BJ (cell line): ENCODE results near the gene AMFR. TPM values are rescaled to one million over a fixed set of nuclear protein-coding genes. Genes with fewer than 3 reads are reported as not detected.

ENCODE experiments used
- CTCF ChIA-PET: fragments of 350-600 bp; formaldehyde crosslinking; extraction: SDS; loops from one replicate; lab custom pipeline; 2021; ENCODE audit warnings: antibody characterized with exemption, inconsistent platforms; lab: Yijun Ruan, JAX
- POLR2A ChIA-PET: fragments of 300-600 bp; sonication (Branson Sonifier 250); formaldehyde crosslinking; extraction: SDS; loops from one replicate; lab custom pipeline; 2021; ENCODE audit warnings: antibody characterized with exemption; lab: Charles Lee
- DNase-seq: peaks from one replicate; pipeline ENCODE4 v3.0.0-alpha.2; 2011; ENCODE audit warnings: low read depth
- H3K27me3 ChIP-seq: 2 replicates; pipeline ENCODE4 v1.6.0; 2011; ENCODE audit warnings: low read length; ENCODE audit not compliant: control insufficient read depth, insufficient read depth
- H3K36me3 ChIP-seq: 2 replicates; pipeline ENCODE4 v1.5.1; 2011; ENCODE audit warnings: low read length; ENCODE audit not compliant: control insufficient read depth, insufficient read depth
- H3K4me3 ChIP-seq: 2 replicates; pipeline ENCODE4 v1.5.1; 2011; ENCODE audit warnings: low read depth, mild to moderate bottlenecking, control low read depth, low read length
- polyA plus RNA-seq: library from polyadenylated mRNA; depleted of rRNA; stranded (reverse); fragments of >200 nt; gene quantifications from 2 replicates; pipeline ENCODE4 v1.2.3, GENCODE V29; 2011
- TF ChIP-seq, protein P1 (sequence below): IDR thresholded peaks from 2 replicates; pipeline ENCODE4 v1.5.1; 2011; ENCODE audit warnings: low read depth, mild to moderate bottlenecking, control low read depth, inconsistent platforms, low read length, moderate library complexity; ENCODE audit not compliant: insufficient read depth

Gene AMFR
- polyA plus RNA-seq, 1 experiment, result 130 TPM

- TF ChIP-seq, protein P1, sequence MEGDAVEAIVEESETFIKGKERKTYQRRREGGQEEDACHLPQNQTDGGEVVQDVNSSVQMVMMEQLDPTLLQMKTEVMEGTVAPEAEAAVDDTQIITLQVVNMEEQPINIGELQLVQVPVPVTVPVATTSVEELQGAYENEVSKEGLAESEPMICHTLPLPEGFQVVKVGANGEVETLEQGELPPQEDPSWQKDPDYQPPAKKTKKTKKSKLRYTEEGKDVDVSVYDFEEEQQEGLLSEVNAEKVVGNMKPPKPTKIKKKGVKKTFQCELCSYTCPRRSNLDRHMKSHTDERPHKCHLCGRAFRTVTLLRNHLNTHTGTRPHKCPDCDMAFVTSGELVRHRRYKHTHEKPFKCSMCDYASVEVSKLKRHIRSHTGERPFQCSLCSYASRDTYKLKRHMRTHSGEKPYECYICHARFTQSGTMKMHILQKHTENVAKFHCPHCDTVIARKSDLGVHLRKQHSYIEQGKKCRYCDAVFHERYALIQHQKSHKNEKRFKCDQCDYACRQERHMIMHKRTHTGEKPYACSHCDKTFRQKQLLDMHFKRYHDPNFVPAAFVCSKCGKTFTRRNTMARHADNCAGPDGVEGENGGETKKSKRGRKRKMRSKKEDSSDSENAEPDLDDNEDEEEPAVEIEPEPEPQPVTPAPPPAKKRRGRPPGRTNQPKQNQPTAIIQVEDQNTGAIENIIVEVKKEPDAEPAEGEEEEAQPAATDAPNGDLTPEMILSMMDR, result no peak
- H3K36me3 ChIP-seq, result peaks cover 10% of the 10 kb centered on the region
- DNase-seq, result no peak
- ChIA-PET POLR2A (no interaction called here), CTCF (interaction anchor here (1.4 kb wide), 1 partner anchor 9 kb away, joined by 6 read pairs; no protein-coding TSS in a partner anchor)
- no peaks in the 10 kb centered on the region for H3K27me3 ChIP-seq
- no peak overlapping the region for H3K4me3 ChIP-seq
These were observed 16.1 kb downstream of the AMFR start for GRCh38 chr16:56409195-56409594.

DNA sequence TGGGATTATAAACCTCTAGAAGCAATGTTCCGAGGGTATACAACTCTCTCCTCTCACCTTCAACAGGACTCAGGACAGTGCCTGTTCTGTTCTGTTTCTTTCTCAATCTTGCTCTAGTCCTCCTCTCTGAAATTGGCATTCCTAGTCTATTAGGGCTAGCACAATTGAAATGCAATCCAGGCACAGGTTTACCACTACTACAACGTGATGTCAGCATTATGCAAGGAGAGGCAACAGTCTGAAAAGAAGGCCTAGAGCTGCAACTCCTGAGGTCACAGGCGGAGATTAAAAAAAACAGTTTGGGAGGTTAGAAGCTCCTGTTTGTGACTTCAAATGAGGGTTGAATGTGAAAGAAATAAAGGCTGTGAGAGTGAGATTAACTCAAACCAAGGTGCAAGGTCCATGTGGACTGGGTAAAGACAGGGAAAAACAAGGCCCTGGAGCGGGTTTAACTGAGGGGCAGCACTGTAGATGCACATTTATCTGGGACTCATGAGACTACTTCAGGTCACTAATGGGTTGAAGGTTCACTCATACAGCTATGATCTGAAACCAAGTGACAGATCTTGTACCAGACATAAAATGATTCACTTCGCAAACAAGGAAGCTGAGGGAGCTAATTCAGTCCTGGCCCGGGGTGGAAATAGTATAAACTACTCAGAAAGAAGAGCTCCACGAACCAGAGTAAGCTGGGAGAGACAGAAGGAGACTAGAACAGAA, 16.8 kb downstream of the AMFR start:
- H3K4me3 ChIP-seq, result no peak overlapping the region
- peaks cover 10% of the 10 kb centered on the region for H3K36me3 ChIP-seq
- ChIA-PET CTCF (interaction anchor here (1.4 kb wide), 1 partner anchor 9 kb away, joined by 6 read pairs; no protein-coding TSS in a partner anchor), POLR2A (no interaction called here)
- TF ChIP-seq, protein P1, result no peak
- H3K27me3 ChIP-seq, result no peaks in the 10 kb centered on the region
- DNase-seq, result no peak

DNA sequence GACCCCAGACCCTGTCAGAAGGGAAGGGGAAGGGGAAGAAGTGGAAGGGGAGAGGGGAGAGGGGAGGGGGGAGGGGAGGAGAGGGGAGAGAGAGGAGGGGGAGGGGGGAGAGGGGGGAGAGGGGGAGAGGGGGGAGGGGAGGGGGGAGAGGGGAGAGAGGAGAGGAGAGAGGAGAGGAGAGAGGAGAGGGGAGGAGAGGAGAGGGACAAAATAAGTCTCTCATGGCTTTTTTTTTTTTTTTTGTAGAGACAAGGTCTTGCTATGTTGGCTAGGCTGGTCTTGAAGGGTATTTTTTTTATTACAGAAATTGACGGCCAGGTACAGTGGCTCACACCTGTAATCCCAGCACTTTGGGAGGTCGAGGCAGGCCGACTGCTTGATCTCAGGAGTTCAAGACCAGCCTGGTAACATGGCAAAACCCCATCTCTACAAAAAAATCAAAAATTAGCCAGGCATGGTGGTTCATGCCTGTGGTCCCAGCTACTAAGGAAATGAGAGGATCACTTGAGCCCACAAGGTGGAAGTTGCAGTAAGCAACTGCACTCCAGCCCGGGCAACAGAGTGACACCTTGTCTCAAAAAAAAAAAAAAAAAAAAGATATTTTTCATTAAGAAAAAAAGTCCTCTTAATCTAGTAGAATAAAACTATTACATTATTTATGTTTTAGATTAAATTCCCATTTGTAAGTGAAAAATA, 19.2 kb downstream of the AMFR start:
- ChIA-PET POLR2A (no interaction called here), CTCF (no interaction called here)
- DNase-seq, result no peak

GRCh38 chr16:56401482-56401881, 23.9 kb downstream of the AMFR start:
- no peak overlapping the region for H3K4me3 ChIP-seq
- TF ChIP-seq, protein P1, result peak; percentile 24; the same call in 1 of the 2 replicates
- H3K36me3 ChIP-seq, result peaks cover 13% of the 10 kb centered on the region
- no peak for DNase-seq
- H3K27me3 ChIP-seq, result no peaks in the 10 kb centered on the region
- ChIA-PET POLR2A (no interaction called here), CTCF (interaction anchor here (0.6 to 1.2 kb wide), 2 partner anchors 10 to 23 kb away, joined by 3 to 4 read pairs; no protein-coding TSS in a partner anchor)

More for the DNA sequence above, 19.2 kb downstream of the AMFR start:
- H3K36me3 ChIP-seq, result peaks cover 19% of the 10 kb centered on the region
- no peak overlapping the region for H3K4me3 ChIP-seq
- TF ChIP-seq, protein P1, result no peak
- no peaks in the 10 kb centered on the region for H3K27me3 ChIP-seq

DNA sequence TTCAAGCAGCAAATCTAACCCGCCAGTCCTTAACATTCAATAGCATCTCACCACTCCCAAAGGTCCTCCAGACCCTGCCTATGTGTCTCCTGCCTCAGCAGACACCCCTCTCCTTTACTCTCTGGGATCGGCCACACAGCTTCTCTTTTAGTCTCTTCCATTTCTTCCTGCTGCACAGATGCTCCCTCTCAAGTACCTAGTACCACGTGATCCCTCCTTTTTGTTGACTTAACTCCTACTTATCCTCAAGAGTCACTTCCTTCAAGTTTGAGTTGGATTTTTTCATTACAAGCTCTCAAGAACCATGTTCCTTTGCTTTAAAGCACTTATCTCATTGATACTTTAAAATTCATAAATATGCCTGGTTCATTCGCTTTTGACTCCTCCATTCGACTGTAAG, 24.9 kb downstream of the AMFR start:
- H3K27me3 ChIP-seq, result no peaks in the 10 kb centered on the region
- peaks cover 13% of the 10 kb centered on the region for H3K36me3 ChIP-seq
- ChIA-PET POLR2A (no interaction called here), CTCF (interaction anchor here (0.8 to 2.2 kb wide), 3 partner anchors 9 to 856 kb away, joined by 3 to 6 read pairs (median 4); no protein-coding TSS in a partner anchor)
- DNase-seq, result no peak
- TF ChIP-seq, protein P1, result no peak
- H3K4me3 ChIP-seq, result no peak overlapping the region
